ENCODE results near the gene PPDPF. TPM values are rescaled to one million over a fixed set of nuclear protein-coding genes. Genes with fewer than 3 reads are reported as not detected.

Gene PPDPF
- total and polyA plus RNA-seq, 2 of the 8 experiments (the other 6 are each of a cell fraction or from before 2014, with no cell fraction given): 30.5 to 138 TPM

DNA sequence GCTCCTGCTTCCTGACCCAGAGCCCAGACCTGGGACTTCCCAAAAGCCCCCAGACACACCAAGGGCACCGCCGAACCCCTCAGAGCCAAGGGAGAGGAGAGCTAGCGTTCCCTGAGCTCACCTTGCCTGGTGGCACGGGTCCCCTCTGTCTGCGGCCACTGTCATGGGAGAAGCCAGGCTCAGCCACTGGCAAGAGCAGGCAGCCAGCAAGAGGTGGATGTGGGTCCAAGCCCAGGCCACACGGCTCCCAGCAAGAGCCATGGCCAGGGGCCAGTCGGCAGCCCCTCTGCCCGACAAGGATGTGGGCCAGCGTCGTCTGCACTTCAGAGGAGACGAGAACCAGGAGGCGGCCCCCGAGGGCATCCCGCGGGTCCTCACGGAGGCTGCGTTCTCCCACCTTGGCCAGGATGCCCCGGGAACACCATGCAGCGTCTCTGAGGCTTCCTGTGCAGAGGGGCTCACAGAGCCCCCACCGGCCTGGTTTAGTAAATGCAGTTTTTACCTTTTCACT is 2.2 kb upstream of the PPDPF start:
- Histone ChIP-seq H3K4ac (replicated peaks; ENCODE audit: insufficient read length, low read depth, low read length) (no peak overlapping the region), H3K9me3 (ENCODE audit: insufficient read depth in 2 of 2, low read depth in 1 of 2, low read length in 1 of 2) (no peaks in the 10 kb centered on the region), H3K36me3 (ENCODE audit: control insufficient read depth in 2 of 4, insufficient read depth in 4 of 4, low read length in 3 of 4) (peaks cover 0 to 12% (median 0%) of the 10 kb centered on the region in 4 experiments; a peak in 2 of 8 replicates), H3K9ac (replicated peaks in 1 of 4; ENCODE audit: extremely low read depth in 1 of 4, low read depth in 3 of 4, low read length in 3 of 4) (no peak overlapping the region), H3K18ac (ENCODE audit: extremely low read depth, low read length) (no peak overlapping the region), H3K4me2 (ENCODE audit: insufficient read depth in 1 of 2, low read depth in 2 of 2, low read length in 2 of 2) (no peak overlapping the region), H3K4me1 (replicated peaks in 1 of 4; ENCODE audit: control insufficient read depth in 3 of 4, insufficient read depth in 4 of 4, low read length in 3 of 4) (peaks cover 0 to 21% (median 10%) of the 10 kb centered on the region in 4 experiments; a peak in 5 of 7 replicates), H3K23ac (ENCODE audit: insufficient read length) (no peak overlapping the region), H2AFZ (ENCODE audit: low read length) (no peak overlapping the region), H2BK12ac (ENCODE audit: low read depth, low read length) (0 out of 2 replicates have a peak overlapping the region, but pooled peaks have one; percentile 9), H2BK15ac (ENCODE audit: low read length) (no peak overlapping the region), H3K27ac (ENCODE audit: low read depth, low read length) (no peak overlapping the region), H2BK20ac (ENCODE audit: low read length) (no peak overlapping the region), H3K14ac (ENCODE audit: insufficient read length) (no peak overlapping the region), H2AK5ac (ENCODE audit: low read depth, low read length) (no peak overlapping the region; the same call in 1 of the 2 replicates), H4K20me1 (replicated peaks in 1 of 2; ENCODE audit: control insufficient read depth in 1 of 2, insufficient read depth in 2 of 2, low read length in 2 of 2) (peaks cover 3 to 22% of the 10 kb centered on the region in 2 experiments), H3K56ac (replicated peaks; ENCODE audit: insufficient read length, low read depth, low read length) (no peak overlapping the region), H3K27me3 (replicated peaks in 1 of 4; ENCODE audit: control insufficient read depth in 3 of 4, extremely low read depth in 1 of 4, insufficient read depth in 3 of 4, low read length in 3 of 4) (peaks cover 0 to 6% (median under 1%) of the 10 kb centered on the region in 4 experiments; a peak in 3 of 7 replicates), H2BK5ac (ENCODE audit: low read depth, low read length) (no peak overlapping the region; the same call in 1 of the 2 replicates), H3K79me1 (ENCODE audit: low read depth, low read length) (peaks cover 7% of the 10 kb centered on the region; the same call in 1 of the 2 replicates), H3K4me3 (ENCODE audit: extremely low read depth in 1 of 4, insufficient read depth in 2 of 4, low read depth in 3 of 4, low read length in 4 of 4) (no peak overlapping the region), H4K91ac (replicated peaks; ENCODE audit: insufficient read length, low read length) (no peak overlapping the region), H3K79me2 (ENCODE audit: control insufficient read depth in 1 of 2, insufficient read depth in 2 of 2, low read length in 2 of 2) (peaks cover 0 to 4% of the 10 kb centered on the region in 2 experiments; a peak in 1 of 4 replicates), H2BK120ac (replicated peaks; ENCODE audit: low read depth, low read length) (no peak overlapping the region), H4K5ac (ENCODE audit: insufficient read length, low read depth, low read length) (no peak overlapping the region), H4K8ac (ENCODE audit: extremely low read depth, insufficient read depth, low read length) (no peak overlapping the region; the same call in 1 of the 2 replicates), H3K23me2 (ENCODE audit: low read depth, low read length) (peaks cover 17% of the 10 kb centered on the region; the same call in 1 of the 2 replicates)
- TF ChIP-seq CTCF (IDR thresholded peaks at IDR 0.05; ENCODE audit: control extremely low read depth in 1 of 3, insufficient read depth in 1 of 3, low read depth in 1 of 3, low read length in 3 of 3) (peak in 1 of 3 experiments; percentile 11; a peak in 1 of 4 replicates), TAF1 (IDR thresholded peaks at IDR 0.05; ENCODE audit: low read depth, low read length) (no peak), RAD21 (IDR thresholded peaks at IDR 0.05 in 1 of 2, conservative IDR thresholded peaks at IDR 0.05 in 1 of 2; ENCODE audit: low read depth in 2 of 2, low read length in 2 of 2) (peak; percentile 1 to 29; a peak in 2 of 4 replicates)
- 75% methylated on average over 20 of the region's 20 CpGs; no CpG with 5 or more reads in 1 of the 2 experiments for WGBS, 2 experiments (ENCODE audit: extremely low coverage in 1 of 2, insufficient coverage in 1 of 2, insufficient read length in 1 of 2, insufficient replicate concordance in 2 of 2, low coverage in 1 of 2, low lambda C conversion rate in 2 of 2, missing lambda C conversion rate in 1 of 2)
- CTCF ChIA-PET (ENCODE audit: partially characterized antibody): interaction anchor here (0.7 to 3.0 kb wide), 12 partner anchors 9 to 76 kb away, joined by 3 to 31 read pairs (median 3); partner anchors contain the start of gene PTK6
- FAIRE-seq (no peak), DNase-seq (ENCODE audit: low read depth in 1 of 2, low spot score in 2 of 2) (peak in 1 of 2 experiments; percentile 59)
- POLR2A ChIA-PET (ENCODE audit: partially characterized antibody): interaction anchor here (1.5 to 2.4 kb wide), 2 partner anchors 11 to 123 kb away, joined by 5 to 8 read pairs; no protein-coding TSS in a partner anchor

All from H1 (cell line).